Measurements from ENCODE around the gene CFAP69.
A peak's percentile ranks its signal among the peaks of the same experiment; 100 is the strongest.
"Not testable (repeated sequence)": the region's sequence is repeated elsewhere in the genome, so short reads cannot be mapped to it uniquely, and the experiment has no call there.

Gene CFAP69

GRCh38 chr7:90251304-90251635 is 6.3 kb downstream of the CFAP69 start:
- no peak overlapping the region for H3K9ac ChIP-seq (ENCODE audit: low read depth, low read length)
- no peaks in the 10 kb centered on the region for H3K27me3 ChIP-seq (ENCODE audit: control insufficient read depth, insufficient read depth, low read length)
- no peak overlapping the region for H3K4me3 ChIP-seq (ENCODE audit: low read length)
- H3K4me1 ChIP-seq (ENCODE audit: control insufficient read depth, insufficient read depth, low read length) = peaks cover 16% of the 10 kb centered on the region
- no peaks in the 10 kb centered on the region for H3K9me3 ChIP-seq (replicated peaks; ENCODE audit: low read length)
- no peaks in the 10 kb centered on the region for H3K36me3 ChIP-seq (ENCODE audit: insufficient read depth, low read length)
- H3K4me2 ChIP-seq (ENCODE audit: low read length) = no peak overlapping the region

GRCh38 chr7:90256011-90256410 is 11.0 kb downstream of the CFAP69 start:
- not testable (repeated sequence) for H3K36me3 ChIP-seq (ENCODE audit: insufficient read depth, low read length); H3K4me2 ChIP-seq (ENCODE audit: low read length); H3K27me3 ChIP-seq (ENCODE audit: control insufficient read depth, insufficient read depth, low read length); H3K4me3 ChIP-seq (ENCODE audit: low read length); H3K9ac ChIP-seq (ENCODE audit: low read depth, low read length); H3K4me1 ChIP-seq (ENCODE audit: control insufficient read depth, insufficient read depth, low read length); H3K9me3 ChIP-seq (replicated peaks; ENCODE audit: low read length)

GRCh38 chr7:90256778-90257177 is 11.8 kb downstream of the CFAP69 start:
- Histone ChIP-seq H3K36me3 (ENCODE audit: insufficient read depth, low read length) (no peaks in the 10 kb centered on the region), H3K4me1 (ENCODE audit: control insufficient read depth, insufficient read depth, low read length) (no peaks in the 10 kb centered on the region), H3K27me3 (ENCODE audit: control insufficient read depth, insufficient read depth, low read length) (no peaks in the 10 kb centered on the region), H3K9me3 (replicated peaks; ENCODE audit: low read length) (no peaks in the 10 kb centered on the region), H3K4me2 (ENCODE audit: low read length) (no peak overlapping the region), H3K9ac (ENCODE audit: low read depth, low read length) (no peak overlapping the region), H3K4me3 (ENCODE audit: low read length) (no peak overlapping the region)

- Histone ChIP-seq H3K9me3 (replicated peaks; ENCODE audit: low read length) (no peaks in the 10 kb centered on the region), H3K36me3 (ENCODE audit: insufficient read depth, low read length) (no peaks in the 10 kb centered on the region), H3K4me3 (ENCODE audit: low read length) (no peak overlapping the region), H3K4me1 (ENCODE audit: control insufficient read depth, insufficient read depth, low read length) (peaks cover 8% of the 10 kb centered on the region), H3K27me3 (ENCODE audit: control insufficient read depth, insufficient read depth, low read length) (no peaks in the 10 kb centered on the region), H3K9ac (ENCODE audit: low read depth, low read length) (no peak overlapping the region), H3K4me2 (ENCODE audit: low read length) (no peak overlapping the region)
These were observed 16.5 kb downstream of the CFAP69 start for GRCh38 chr7:90261441-90261840.

- no peaks in the 10 kb centered on the region for H3K36me3 ChIP-seq (ENCODE audit: insufficient read depth, low read length)
- H3K27me3 ChIP-seq (ENCODE audit: control insufficient read depth, insufficient read depth, low read length) = no peaks in the 10 kb centered on the region
- H3K4me2 ChIP-seq (ENCODE audit: low read length) = no peak overlapping the region
- no peak overlapping the region for H3K9ac ChIP-seq (ENCODE audit: low read depth, low read length)
- H3K9me3 ChIP-seq (replicated peaks; ENCODE audit: low read length) = no peaks in the 10 kb centered on the region
- H3K4me3 ChIP-seq (ENCODE audit: low read length) = no peak overlapping the region
- peaks cover 18% of the 10 kb centered on the region for H3K4me1 ChIP-seq (ENCODE audit: control insufficient read depth, insufficient read depth, low read length)
These were observed 17.5 kb downstream of the CFAP69 start for GRCh38 chr7:90262438-90262837.

GRCh38 chr7:90266808-90267207 is 21.8 kb downstream of the CFAP69 start:
- Histone ChIP-seq H3K4me1 (ENCODE audit: control insufficient read depth, insufficient read depth, low read length) (peaks cover 31% of the 10 kb centered on the region), H3K9me3 (replicated peaks; ENCODE audit: low read length) (no peaks in the 10 kb centered on the region), H3K9ac (ENCODE audit: low read depth, low read length) (no peak overlapping the region), H3K4me2 (ENCODE audit: low read length) (peak overlapping the region; percentile 37), H3K4me3 (ENCODE audit: low read length) (no peak overlapping the region), H3K27me3 (ENCODE audit: control insufficient read depth, insufficient read depth, low read length) (no peaks in the 10 kb centered on the region), H3K36me3 (ENCODE audit: insufficient read depth, low read length) (no peaks in the 10 kb centered on the region)

- Histone ChIP-seq H3K4me1 (ENCODE audit: control insufficient read depth, insufficient read depth, low read length) (peaks cover 37% of the 10 kb centered on the region), H3K27me3 (ENCODE audit: control insufficient read depth, insufficient read depth, low read length) (no peaks in the 10 kb centered on the region), H3K9me3 (replicated peaks; ENCODE audit: low read length) (no peaks in the 10 kb centered on the region), H3K4me3 (ENCODE audit: low read length) (no peak overlapping the region), H3K36me3 (ENCODE audit: insufficient read depth, low read length) (no peaks in the 10 kb centered on the region), H3K9ac (ENCODE audit: low read depth, low read length) (no peak overlapping the region), H3K4me2 (ENCODE audit: low read length) (peak overlapping the region; percentile 37)
These were observed 22.4 kb downstream of the CFAP69 start for GRCh38 chr7:90267263-90267858.

GRCh38 chr7:90269163-90269562 is 24.2 kb downstream of the CFAP69 start:
- H3K9ac ChIP-seq (ENCODE audit: low read depth, low read length) = no peak overlapping the region
- H3K9me3 ChIP-seq (replicated peaks; ENCODE audit: low read length) = no peaks in the 10 kb centered on the region
- H3K27me3 ChIP-seq (ENCODE audit: control insufficient read depth, insufficient read depth, low read length) = no peaks in the 10 kb centered on the region
- H3K4me1 ChIP-seq (ENCODE audit: control insufficient read depth, insufficient read depth, low read length) = peaks cover 40% of the 10 kb centered on the region
- H3K4me2 ChIP-seq (ENCODE audit: low read length) = no peak overlapping the region
- H3K4me3 ChIP-seq (ENCODE audit: low read length) = no peak overlapping the region
- no peaks in the 10 kb centered on the region for H3K36me3 ChIP-seq (ENCODE audit: insufficient read depth, low read length)

- H3K4me3 ChIP-seq (ENCODE audit: low read length) = no peak overlapping the region
- H3K27me3 ChIP-seq (ENCODE audit: control insufficient read depth, insufficient read depth, low read length) = no peaks in the 10 kb centered on the region
- H3K9ac ChIP-seq (ENCODE audit: low read depth, low read length) = no peak overlapping the region
- H3K9me3 ChIP-seq (replicated peaks; ENCODE audit: low read length) = no peaks in the 10 kb centered on the region
- no peaks in the 10 kb centered on the region for H3K36me3 ChIP-seq (ENCODE audit: insufficient read depth, low read length)
- H3K4me2 ChIP-seq (ENCODE audit: low read length) = no peak overlapping the region
- H3K4me1 ChIP-seq (ENCODE audit: control insufficient read depth, insufficient read depth, low read length) = peaks cover 40% of the 10 kb centered on the region
These were observed 25.6 kb downstream of the CFAP69 start for GRCh38 chr7:90270431-90271178.

- Histone ChIP-seq H3K27me3 (ENCODE audit: control insufficient read depth, insufficient read depth, low read length) (no peaks in the 10 kb centered on the region), H3K4me2 (ENCODE audit: low read length) (no peak overlapping the region), H3K4me3 (ENCODE audit: low read length) (no peak overlapping the region)
These were observed 26.8 kb downstream of the CFAP69 start for GRCh38 chr7:90271753-90272152.

GRCh38 chr7:90272242-90272641 is 27.3 kb downstream of the CFAP69 start:
- Histone ChIP-seq H3K36me3 (ENCODE audit: insufficient read depth, low read length) (no peaks in the 10 kb centered on the region), H3K4me2 (ENCODE audit: low read length) (no peak overlapping the region), H3K9me3 (replicated peaks; ENCODE audit: low read length) (no peaks in the 10 kb centered on the region), H3K4me3 (ENCODE audit: low read length) (no peak overlapping the region), H3K27me3 (ENCODE audit: control insufficient read depth, insufficient read depth, low read length) (no peaks in the 10 kb centered on the region), H3K4me1 (ENCODE audit: control insufficient read depth, insufficient read depth, low read length) (peaks cover 23% of the 10 kb centered on the region), H3K9ac (ENCODE audit: low read depth, low read length) (no peak overlapping the region)

More at GRCh38 chr7:90271753-90272152, 26.8 kb downstream of the CFAP69 start:
- no peak overlapping the region for H3K9ac ChIP-seq (ENCODE audit: low read depth, low read length)
- H3K36me3 ChIP-seq (ENCODE audit: insufficient read depth, low read length) = no peaks in the 10 kb centered on the region
- peaks cover 28% of the 10 kb centered on the region for H3K4me1 ChIP-seq (ENCODE audit: control insufficient read depth, insufficient read depth, low read length)
- no peaks in the 10 kb centered on the region for H3K9me3 ChIP-seq (replicated peaks; ENCODE audit: low read length)

GRCh38 chr7:90274161-90274560 is 29.2 kb downstream of the CFAP69 start:
- no peak overlapping the region for H3K4me3 ChIP-seq (ENCODE audit: low read length)

More at GRCh38 chr7:90274161-90274560, 29.2 kb downstream of the CFAP69 start:
- Histone ChIP-seq H3K27me3 (ENCODE audit: control insufficient read depth, insufficient read depth, low read length) (no peaks in the 10 kb centered on the region), H3K4me1 (ENCODE audit: control insufficient read depth, insufficient read depth, low read length) (peaks cover 21% of the 10 kb centered on the region), H3K36me3 (ENCODE audit: insufficient read depth, low read length) (no peaks in the 10 kb centered on the region), H3K4me2 (ENCODE audit: low read length) (no peak overlapping the region), H3K9me3 (replicated peaks; ENCODE audit: low read length) (no peaks in the 10 kb centered on the region), H3K9ac (ENCODE audit: low read depth, low read length) (no peak overlapping the region)
